GM23338 (cell line): ENCODE results near the gene PPAN. TPM values are rescaled to one million over a fixed set of nuclear protein-coding genes. Genes with fewer than 3 reads are reported as not detected.

ENCODE experiments used
- ATAC-seq: fragments of 200-7000 bp; cut with Tn5 transposase; 3 replicates; pipeline ENCODE4 v1.9.1; 2020
- DNase-seq: peaks from one replicate; pipeline ENCODE4 v3.0.0-alpha.2; 2015; ENCODE audit warnings: low spot score
- H2AFZ ChIP-seq: fragments of 200-600 bp; sonication (generic); 2 replicates; pipeline ENCODE4 v1.8.0; 2016; ENCODE audit warnings: antibody characterized with exemption, mild to moderate bottlenecking, moderate library complexity
- H3F3A ChIP-seq: fragments of 200-600 bp; sonication (generic); replicated peaks from 2 replicates; pipeline ENCODE4 v1.8.0; 2017; ENCODE audit warnings: antibody characterized with exemption, mixed run types, low read depth
- H3K27ac ChIP-seq: fragments of 200-600 bp; sonication (generic); 2 replicates; pipeline ENCODE4 v1.6.1; 2016; ENCODE audit warnings: low read depth
- H3K27me3 ChIP-seq: fragments of 200-600 bp; sonication (generic); 2 replicates; pipeline ENCODE4 v1.8.0; 2016; ENCODE audit warnings: mild to moderate bottlenecking, mixed run types, moderate library complexity; ENCODE audit not compliant: insufficient read depth
- H3K36me3 ChIP-seq: fragments of 200-600 bp; sonication (generic); 2 replicates; pipeline ENCODE4 v1.8.0; 2016; ENCODE audit warnings: mild to moderate bottlenecking; ENCODE audit not compliant: insufficient read depth
- H3K4me1 ChIP-seq: fragments of 200-600 bp; sonication (generic); 2 replicates; pipeline ENCODE4 v1.8.0; 2016; ENCODE audit warnings: mild to moderate bottlenecking, moderate library complexity; ENCODE audit not compliant: insufficient read depth
- H3K4me2 ChIP-seq: fragments of 200-600 bp; sonication (generic); 2 replicates; pipeline ENCODE4 v1.7.1; 2017; ENCODE audit warnings: mixed run types
- H3K4me3 ChIP-seq: fragments of 200-600 bp; sonication (generic); 2 replicates; pipeline ENCODE4 v1.6.1; 2016; ENCODE audit warnings: mixed run types
- H3K79me2 ChIP-seq: fragments of 200-600 bp; sonication (generic); replicated peaks from 2 replicates; pipeline ENCODE4 v1.8.0; 2017; ENCODE audit warnings: mild to moderate bottlenecking; ENCODE audit not compliant: insufficient read depth
- H3K9me2 ChIP-seq: fragments of 200-600 bp; sonication (generic); 2 replicates; pipeline ENCODE4 v1.8.0; 2017; ENCODE audit not compliant: insufficient read depth
- H4K20me1 ChIP-seq: fragments of 200-600 bp; sonication (generic); replicated peaks from 2 replicates; pipeline ENCODE4 v1.8.0; 2017; ENCODE audit warnings: mild to moderate bottlenecking; ENCODE audit not compliant: insufficient read depth
- H3K27ac Mint-ChIP-seq: 2 replicates; pipeline ENCODE4 v1.8.0; 2020; ENCODE audit warnings: inconsistent platforms, mild to moderate bottlenecking, moderate library complexity, mixed read lengths
- H3K27me3 Mint-ChIP-seq: 3 replicates; pipeline ENCODE4 v1.8.0; 2022; ENCODE audit warnings: low read depth, mild to moderate bottlenecking, moderate library complexity, mixed read lengths, inconsistent platforms; ENCODE audit not compliant: insufficient read depth, poor library complexity
- H3K36me3 Mint-ChIP-seq: 3 replicates; pipeline ENCODE4 v1.8.0; 2021; ENCODE audit warnings: low read depth, mild to moderate bottlenecking, inconsistent platforms, moderate library complexity, mixed read lengths
- H3K4me1 Mint-ChIP-seq: 3 replicates; pipeline ENCODE4 v1.8.0; 2020; ENCODE audit warnings: mild to moderate bottlenecking, inconsistent platforms, mixed read lengths
- H3K4me3 Mint-ChIP-seq: 3 replicates; pipeline ENCODE4 v1.8.0; 2021; ENCODE audit warnings: moderate library complexity, mild to moderate bottlenecking, inconsistent platforms, mixed read lengths
- H3K9me3 Mint-ChIP-seq: 3 replicates; pipeline ENCODE4 v1.8.0; 2020; ENCODE audit warnings: moderate library complexity, mild to moderate bottlenecking, inconsistent platforms, mixed read lengths
- CREB1 ChIP-seq: fragments of 250-450 bp; sonication (Bioruptor Pico); IDR thresholded peaks from 2 replicates; pipeline ENCODE4 v1.5.0; 2020; ENCODE audit warnings: low read depth, mild to moderate bottlenecking, moderate library complexity
- EZH2phosphoT487 ChIP-seq: fragments of 200-600 bp; sonication (generic); IDR thresholded peaks from one replicate; pipeline ENCODE4 v1.8.1; 2018; ENCODE audit warnings: antibody characterized with exemption; ENCODE audit not compliant: unreplicated experiment
- JUNB ChIP-seq: IDR thresholded peaks from one replicate; pipeline ENCODE4 v1.6.1; 2016; ENCODE audit warnings: antibody characterized with exemption; ENCODE audit not compliant: unreplicated experiment
- NANOG ChIP-seq: IDR thresholded peaks from 2 replicates; pipeline ENCODE4 v1.6.1; 2016; ENCODE audit warnings: antibody characterized with exemption, borderline replicate concordance
- POLR2AphosphoS5 ChIP-seq: IDR thresholded peaks from 2 replicates; pipeline ENCODE4 v1.6.1; 2016; ENCODE audit warnings: antibody characterized with exemption, low read depth
- REST ChIP-seq: IDR thresholded peaks from one replicate; pipeline ENCODE4 v1.6.1; 2018; ENCODE audit warnings: antibody characterized with exemption; ENCODE audit not compliant: unreplicated experiment
- STAT1 ChIP-seq: IDR thresholded peaks from one replicate; pipeline ENCODE4 v1.6.1; 2016; ENCODE audit warnings: antibody characterized with exemption; ENCODE audit not compliant: unreplicated experiment
- ZNF114 ChIP-seq: fragments of 250-450 bp; sonication (Bioruptor Pico); IDR thresholded peaks from 2 replicates; pipeline ENCODE4 v1.5.0; 2020; ENCODE audit warnings: mild to moderate bottlenecking, moderate library complexity
- ZNF462 ChIP-seq: fragments of 250-450 bp; sonication (Bioruptor Pico); IDR thresholded peaks from 2 replicates; pipeline ENCODE4 v1.5.0; 2020; ENCODE audit warnings: mild to moderate bottlenecking, moderate library complexity
- polyA plus RNA-seq: library from polyadenylated mRNA; unstranded; fragments of >200 nt; fragmentation: Nextera tagmentation; extraction: Ambion mirVana; gene quantifications from 2 replicates; pipeline ENCODE4 v1.2.1, GENCODE V29; 2016
- total RNA-seq: library from RNA; depleted of rRNA; stranded (reverse); fragments of >200 nt; shearing (Covaris generic); gene quantifications from 2 replicates; pipeline ENCODE4 v1.2.3, GENCODE V29; 2014

The PPAN gene
- total and polyA plus RNA-seq, 2 experiments from 2014 or later = 71.8 to 81.9 TPM

- ATAC-seq = no peak
- Mint-ChIP-seq H3K27ac (no peak overlapping the region), H3K4me3 (no peak overlapping the region), H3K27me3 (peaks cover 23% of the 10 kb centered on the region), H3K9me3 (no peaks in the 10 kb centered on the region; the same call in 2 of the 3 replicates), H3K36me3 (peaks cover 15% of the 10 kb centered on the region), H3K4me1 (no peaks in the 10 kb centered on the region; the same call in 2 of the 3 replicates)
- no peak overlapping the region for H3K27ac ChIP-seq
- H3K79me2 ChIP-seq = no peaks in the 10 kb centered on the region
- no peaks in the 10 kb centered on the region for H3K9me2 ChIP-seq
- DNase-seq = no peak
- H2AFZ ChIP-seq = no peak overlapping the region
- no peak for TF ChIP-seq NANOG
- no peak for TF ChIP-seq EZH2phosphoT487
- no peak for TF ChIP-seq JUNB
- no peak for TF ChIP-seq CREB1 (CRISPR knock-in tag)
- TF ChIP-seq REST = no peak
- TF ChIP-seq ZNF462 (CRISPR knock-in tag) = no peak
- TF ChIP-seq STAT1 = no peak
- TF ChIP-seq ZNF114 = no peak
- TF ChIP-seq POLR2AphosphoS5 = no peak
- H3K27me3 ChIP-seq = peaks cover 29% of the 10 kb centered on the region
- H3K4me3 ChIP-seq = no peak overlapping the region
- H3K4me2 ChIP-seq = no peak overlapping the region
- no peaks in the 10 kb centered on the region for H3K36me3 ChIP-seq
- H4K20me1 ChIP-seq = peaks cover under 1% of the 10 kb centered on the region; the same call in 1 of the 2 replicates
- no peaks in the 10 kb centered on the region; the same call in 1 of the 2 replicates for H3K4me1 ChIP-seq
- peaks cover 5% of the 10 kb centered on the region for H3F3A ChIP-seq
Measured at GRCh38 chr19:10092648-10093294, 13.4 kb upstream of the PPAN start.
